ENCODE results near the gene LHFPL2.
"Not testable (repeated sequence)": the region's sequence is repeated elsewhere in the genome, so short reads cannot be mapped to it uniquely, and the experiment has no call there.

LHFPL2 gene

GRCh38 chr5:78640662-78641474 is 7.7 kb downstream of the LHFPL2 start:
- DNase-seq (ENCODE audit: low read depth) = no peak

- no peak for DNase-seq (ENCODE audit: low read depth)
These were observed 8.8 kb downstream of the LHFPL2 start for GRCh38 chr5:78639791-78640190.

GRCh38 chr5:78638973-78639669 is 9.5 kb downstream of the LHFPL2 start:
- no peak for DNase-seq (ENCODE audit: low read depth)

GRCh38 chr5:78638423-78638822 is 10.1 kb downstream of the LHFPL2 start:
- peak; percentile 96 for DNase-seq (ENCODE audit: low read depth)

GRCh38 chr5:78637468-78637867 is 11.1 kb downstream of the LHFPL2 start:
- no peak for DNase-seq (ENCODE audit: low read depth)

- no peak for DNase-seq (ENCODE audit: low read depth)
These were observed 11.9 kb downstream of the LHFPL2 start for GRCh38 chr5:78636682-78637081.

- no peak for DNase-seq (ENCODE audit: low read depth)
These were observed 13.9 kb downstream of the LHFPL2 start for GRCh38 chr5:78634634-78635033.

- DNase-seq (ENCODE audit: low read depth) = no peak
These were observed 14.3 kb downstream of the LHFPL2 start for GRCh38 chr5:78634229-78634628.

GRCh38 chr5:78633700-78634099 is 14.9 kb downstream of the LHFPL2 start:
- DNase-seq (ENCODE audit: low read depth) = no peak

GRCh38 chr5:78632467-78632866 is 16.1 kb downstream of the LHFPL2 start:
- DNase-seq (ENCODE audit: low read depth) = no peak

GRCh38 chr5:78631931-78632330 is 16.6 kb downstream of the LHFPL2 start:
- no peak for DNase-seq (ENCODE audit: low read depth)

GRCh38 chr5:78630047-78630446 is 18.5 kb downstream of the LHFPL2 start:
- DNase-seq (ENCODE audit: low read depth) = no peak

GRCh38 chr5:78629624-78630023 is 18.9 kb downstream of the LHFPL2 start:
- no peak for DNase-seq (ENCODE audit: low read depth)

- DNase-seq (ENCODE audit: low read depth) = no peak
These were observed 20.1 kb downstream of the LHFPL2 start for GRCh38 chr5:78628270-78628992.

GRCh38 chr5:78627766-78628165 is 20.8 kb downstream of the LHFPL2 start:
- DNase-seq (ENCODE audit: low read depth) = no peak

GRCh38 chr5:78627175-78627574 is 21.4 kb downstream of the LHFPL2 start:
- no peak for DNase-seq (ENCODE audit: low read depth)

- DNase-seq (ENCODE audit: low read depth) = no peak
These were observed 22.5 kb downstream of the LHFPL2 start for GRCh38 chr5:78626009-78626571.

- DNase-seq (ENCODE audit: low read depth) = no peak
These were observed 23.6 kb downstream of the LHFPL2 start for GRCh38 chr5:78624992-78625391.

- no peak for DNase-seq (ENCODE audit: low read depth)
These were observed 24.5 kb downstream of the LHFPL2 start for GRCh38 chr5:78624011-78624541.

- DNase-seq (ENCODE audit: low read depth) = no peak
These were observed 26.1 kb downstream of the LHFPL2 start for GRCh38 chr5:78622302-78622971.

GRCh38 chr5:78621291-78621738 is 27.3 kb downstream of the LHFPL2 start:
- DNase-seq (ENCODE audit: low read depth) = no peak

- not testable (repeated sequence) for DNase-seq (ENCODE audit: low read depth)
These were observed 28.5 kb downstream of the LHFPL2 start for GRCh38 chr5:78620119-78620518.
